Neutrophil (primary cell): Measurements from ENCODE around the gene KHSRP.
A peak's percentile ranks its signal among the peaks of the same experiment; 100 is the strongest.

Experiments
- H3K27ac ChIP-seq: fragments of 200-600 bp; sonication (generic); 2 replicates; pipeline ENCODE4 v1.5.1; 2016; ENCODE audit warnings: mild to moderate bottlenecking, moderate library complexity
- H3K27me3 ChIP-seq: fragments of 200-600 bp; sonication (generic); 2 replicates; pipeline ENCODE4 v1.6.0; 2016; ENCODE audit warnings: mild to moderate bottlenecking
- H3K36me3 ChIP-seq: fragments of 200-600 bp; sonication (generic); 2 replicates; pipeline ENCODE4 v1.5.1; 2017
- H3K4me1 ChIP-seq, 2 experiments: fragments of 200-600 bp in 1 of 2; sonication (generic) in 1 of 2; 1 replicate in 1 of 2; 2 replicates in 1 of 2; pipeline versions ENCODE4 v1.5.1 to v1.6.1; 2013 to 2016; ENCODE audit warnings: low read depth in 1 of 2, low read length in 1 of 2, mild to moderate bottlenecking in 1 of 2, moderate library complexity in 1 of 2; ENCODE audit not compliant: control insufficient read depth in 1 of 2, insufficient read depth in 1 of 2
- H3K4me3 ChIP-seq, 2 experiments: fragments of 200-600 bp in 1 of 2; sonication (generic) in 1 of 2; 1 replicate in 1 of 2; 2 replicates in 1 of 2; pipeline ENCODE4 v1.5.1; 2013 to 2016; ENCODE audit warnings: low read depth in 1 of 2, low read length in 1 of 2, mild to moderate bottlenecking in 1 of 2, moderate library complexity in 1 of 2
- H3K9me3 ChIP-seq: fragments of 200-600 bp; sonication (generic); 2 replicates; pipeline ENCODE4 v1.5.1; 2016
- CTCF ChIP-seq: fragments of 200-600 bp; sonication (generic); IDR thresholded peaks from 2 replicates; pipeline ENCODE4 v1.5.1; 2016; ENCODE audit warnings: antibody characterized with exemption

The KHSRP gene

GRCh38 chr19:6425732-6426620, 1.4 kb upstream of the KHSRP start:
- Histone ChIP-seq H3K4me3 (peak overlapping the region; percentile 68 to 69), H3K4me1 (peaks cover 24% of the 10 kb centered on the region in 2 experiments), H3K27ac (peak overlapping the region; percentile 82), H3K27me3 (no peaks in the 10 kb centered on the region), H3K36me3 (peaks cover 3% of the 10 kb centered on the region), H3K9me3 (no peaks in the 10 kb centered on the region)
- TF ChIP-seq CTCF, result no peak

GRCh38 chr19:6424939-6425731, 524 bp upstream of the KHSRP start:
- Histone ChIP-seq H3K27me3 (no peaks in the 10 kb centered on the region), H3K36me3 (peaks cover 12% of the 10 kb centered on the region), H3K4me3 (peak overlapping the region; percentile 68 to 69), H3K4me1 (peaks cover 24% of the 10 kb centered on the region in 2 experiments), H3K9me3 (no peaks in the 10 kb centered on the region), H3K27ac (peak overlapping the region; percentile 82)
- TF ChIP-seq CTCF, result no peak

- peaks cover 27% of the 10 kb centered on the region for H3K36me3 ChIP-seq
- no peak for TF ChIP-seq CTCF
- peak overlapping the region; percentile 35 for H3K27ac ChIP-seq
- peak overlapping the region; percentile 58 to 69 for H3K4me3 ChIP-seq
- no peaks in the 10 kb centered on the region for H3K9me3 ChIP-seq
- no peaks in the 10 kb centered on the region for H3K27me3 ChIP-seq
- H3K4me1 ChIP-seq, result peaks cover 18 to 19% of the 10 kb centered on the region in 2 experiments
Measured at GRCh38 chr19:6423499-6424194, 964 bp downstream of the KHSRP start.

- TF ChIP-seq CTCF, result no peak
- peaks cover 50% of the 10 kb centered on the region for H3K36me3 ChIP-seq
- no peaks in the 10 kb centered on the region for H3K9me3 ChIP-seq
- H3K27me3 ChIP-seq, result no peaks in the 10 kb centered on the region
- H3K4me1 ChIP-seq, result peaks cover 18 to 19% of the 10 kb centered on the region in 2 experiments
- H3K4me3 ChIP-seq, result no peak overlapping the region
- H3K27ac ChIP-seq, result no peak overlapping the region
Measured at GRCh38 chr19:6421075-6422014, 3.3 kb downstream of the KHSRP start.

- TF ChIP-seq CTCF, result no peak
- no peak overlapping the region for H3K4me3 ChIP-seq
- no peak overlapping the region for H3K27ac ChIP-seq
- peaks cover 76% of the 10 kb centered on the region for H3K36me3 ChIP-seq
- no peaks in the 10 kb centered on the region for H3K27me3 ChIP-seq
- peaks cover 5 to 7% of the 10 kb centered on the region in 2 experiments for H3K4me1 ChIP-seq
- no peaks in the 10 kb centered on the region for H3K9me3 ChIP-seq
Measured at GRCh38 chr19:6418562-6418932, 6.1 kb downstream of the KHSRP start.
